HCT116 (cell line): Measurements from ENCODE around the gene ARL6IP4. TPM values are rescaled to one million over a fixed set of nuclear protein-coding genes. Genes with fewer than 3 reads are reported as not detected.

Source experiments
- ATAC-seq: fragments of 200-7000 bp; cut with Tn5 transposase; 2 replicates; pipeline ENCODE4 v1.9.1; 2020; ENCODE audit warnings: mild to moderate bottlenecking, moderate library complexity
- BruUV-seq: library from RNA; stranded (reverse); fragments of 400-500 nt; replicated peaks from 2 replicates; lab custom pipeline; 2021; lab: Mats Ljungman, UMichigan
- CTCF ChIA-PET: fragments of 300-600 bp; sonication (Branson Sonifier 250); formaldehyde crosslinking; loops from one replicate; lab custom pipeline; 2021; ENCODE audit warnings: antibody characterized with exemption; lab: Charles Lee
- POLR2A ChIA-PET: fragments of 300-600, 350-600 bp; sonication (Branson Sonifier 250); formaldehyde crosslinking; loops from one replicate; lab custom pipeline; 2021; ENCODE audit warnings: antibody characterized with exemption; lab: Charles Lee
- RAD21 ChIA-PET, 2 experiments: fragments of 300-600 bp; sonication (Branson Sonifier 250); formaldehyde crosslinking; loops; one replicate each; lab custom pipeline; 2023; ENCODE audit warnings: low total read pairs in 2 of 2; ENCODE audit not compliant: uncharacterized antibody in 2 of 2, unreplicated experiment in 2 of 2, low non-redundant PET in 1 of 2; lab: Charles Lee
- DNase-seq: peaks from one replicate; pipeline ENCODE4 v3.0.0-alpha.2; 2010; ENCODE audit warnings: low read depth, low spot score
- H2AFZ ChIP-seq: fragments of 200-600 bp; shearing (Covaris generic), sonication (generic); 2 replicates; pipeline ENCODE4 v1.6.1; 2017; ENCODE audit warnings: low read depth, mixed run types, mixed read lengths, antibody characterized with exemption, low read length; ENCODE audit not compliant: poor library complexity, severe bottlenecking
- H3K27ac ChIP-seq: 2 replicates; pipeline ENCODE4 v1.5.1; 2012; ENCODE audit warnings: low read depth, low read length
- H3K27me3 ChIP-seq: fragments of 200-600 bp; sonication (generic); 2 replicates; pipeline ENCODE4 v1.6.1; 2016; ENCODE audit warnings: mixed run types, low read length, mixed read lengths; ENCODE audit not compliant: insufficient read depth
- H3K36me3 ChIP-seq, 2 experiments: fragments of 200-500 bp in 1 of 2; fragments of 200-600 bp in 1 of 2; sonication (Bioruptor generic) in 1 of 2; sonication (generic) in 1 of 2; 2 replicates each; pipeline versions ENCODE4 v1.5.1 to v1.6.1; 2014 to 2016; ENCODE audit warnings: low read length in 2 of 2, inconsistent platforms in 1 of 2, mixed read lengths in 1 of 2, mixed run types in 1 of 2; ENCODE audit not compliant: insufficient read depth in 2 of 2, control insufficient read depth in 1 of 2
- H3K4me1 ChIP-seq, 2 experiments: fragments of 200-600 bp in 1 of 2; sonication (generic) in 1 of 2; 2 replicates each; pipeline versions ENCODE4 v1.5.1 to v1.6.1; 2012 to 2017; ENCODE audit warnings: low read length in 2 of 2, inconsistent platforms in 1 of 2, mild to moderate bottlenecking in 1 of 2, mixed read lengths in 1 of 2, mixed run types in 1 of 2, moderate library complexity in 1 of 2; ENCODE audit not compliant: insufficient read depth in 2 of 2, control insufficient read depth in 1 of 2
- H3K4me2 ChIP-seq: fragments of 200-600 bp; sonication (generic); 2 replicates; pipeline ENCODE4 v1.6.1; 2017; ENCODE audit warnings: mixed run types, low read length, mixed read lengths
- H3K4me3 ChIP-seq, 2 experiments: fragments of 200-600 bp in 1 of 2; sonication (generic) in 1 of 2; replicated peaks in 1 of 2; 2 replicates each; pipeline ENCODE4 v1.5.1; 2011 to 2016; ENCODE audit warnings: low read length in 2 of 2, control low read depth in 1 of 2, low read depth in 1 of 2, mild to moderate bottlenecking in 1 of 2, mixed read lengths in 1 of 2, mixed run types in 1 of 2
- H3K79me2 ChIP-seq: fragments of 200-600 bp; sonication (generic); 2 replicates; pipeline ENCODE4 v1.6.1; 2017; ENCODE audit warnings: mild to moderate bottlenecking, mixed run types, low read length, moderate library complexity, mixed read lengths; ENCODE audit not compliant: insufficient read depth
- H3K9ac ChIP-seq: fragments of 200-600 bp; sonication (generic); 2 replicates; pipeline ENCODE4 v1.6.1; 2016; ENCODE audit warnings: low read length, mixed read lengths
- H3K9me2 ChIP-seq: fragments of 200-600 bp; sonication (generic), shearing (Covaris generic); 2 replicates; pipeline ENCODE4 v1.6.1; 2017; ENCODE audit warnings: mixed run types, mild to moderate bottlenecking, moderate library complexity; ENCODE audit not compliant: insufficient read depth
- H3K9me3 ChIP-seq, 2 experiments: fragments of 200-500 bp in 1 of 2; fragments of 200-600 bp in 1 of 2; sonication (Bioruptor generic) in 1 of 2; sonication (generic) in 1 of 2; 2 replicates each; pipeline ENCODE4 v1.6.1; 2014 to 2017; ENCODE audit warnings: low read length in 2 of 2, mixed read lengths in 2 of 2, inconsistent platforms in 1 of 2, low read depth in 1 of 2, mild to moderate bottlenecking in 1 of 2, mixed run types in 1 of 2, moderate library complexity in 1 of 2; ENCODE audit not compliant: control insufficient read depth in 1 of 2, insufficient read depth in 1 of 2
- H4K20me1 ChIP-seq: fragments of 200-600 bp; sonication (generic), shearing (Covaris generic); 2 replicates; pipeline ENCODE4 v1.6.1; 2017; ENCODE audit warnings: mixed run types, mild to moderate bottlenecking, moderate library complexity; ENCODE audit not compliant: insufficient read depth
- SP1 ChIP-seq: IDR thresholded peaks from 2 replicates; pipeline ENCODE4 v1.6.1; 2012; ENCODE audit warnings: low read depth
- YY1 ChIP-seq: IDR thresholded peaks from 2 replicates; pipeline ENCODE4 v1.6.1; 2011; ENCODE audit warnings: low read length, low read depth, moderate library complexity, mild to moderate bottlenecking; ENCODE audit not compliant: insufficient replicate concordance; ENCODE audit errors: extremely low read depth
- ZFX ChIP-seq: fragments of 450-650 bp; IDR thresholded peaks from 2 replicates; pipeline ENCODE4 v1.6.1; 2017
- intact Hi-C: fragments of 100-400 bp; cut with micrococcal nuclease; formaldehyde crosslinking; loops from 2 replicates; pipeline ENCODE4 v1.10.0; 2022
- total RNA-seq: library from RNA; stranded (reverse); gene quantifications from one replicate; pipeline ENCODE4 v1.2.1, GENCODE V29; 2021; ENCODE audit not compliant: unreplicated experiment
- TF ChIP-seq, protein P1 (sequence below): IDR thresholded peaks from 2 replicates; pipeline ENCODE4 v1.6.1; 2012
- TF ChIP-seq, protein P2 (sequence below): IDR thresholded peaks from 2 replicates; pipeline ENCODE4 v1.6.1; 2012
- TF ChIP-seq, protein P3 (sequence below), 3 experiments: fragments of 200-600 bp in 1 of 3; sonication (generic) in 1 of 3; IDR thresholded peaks in 2 of 3; conservative IDR thresholded peaks in 1 of 3; 2 replicates each; pipeline ENCODE4 v1.5.1; 2012 to 2017; ENCODE audit warnings: low read depth in 2 of 3, low read length in 2 of 3, antibody characterized with exemption in 1 of 3, borderline replicate concordance in 1 of 3, control low read depth in 1 of 3, mild to moderate bottlenecking in 1 of 3, mixed read lengths in 1 of 3, mixed run types in 1 of 3, moderate library complexity in 1 of 3; ENCODE audit not compliant: insufficient read depth in 1 of 3

Gene ARL6IP4
- total RNA-seq, 1 experiment from 2014 or later: 128 TPM

DNA sequence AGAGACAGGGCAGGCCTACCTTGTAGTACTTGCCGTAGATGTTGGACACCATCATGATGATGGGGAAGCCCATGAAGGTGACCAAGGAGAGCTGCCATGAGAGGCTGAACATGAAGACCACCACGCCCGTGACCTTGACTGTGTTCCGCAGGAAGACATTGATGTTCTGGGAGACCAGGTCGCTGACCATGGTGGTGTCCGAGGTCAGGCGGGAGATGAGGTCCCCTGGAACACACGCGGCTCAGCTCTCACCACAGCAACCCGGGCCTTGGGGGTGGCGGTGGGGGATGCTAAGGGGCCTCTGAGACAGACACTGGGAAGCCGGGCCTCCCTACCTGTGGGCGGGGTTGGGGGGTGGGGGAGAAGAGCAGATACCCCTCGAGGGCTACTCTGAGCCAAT lies 31.9 kb upstream of the ARL6IP4 start:
- H3K4me3 ChIP-seq: no peak overlapping the region
- no peaks in the 10 kb centered on the region for H3K9me3 ChIP-seq
- H3K27ac ChIP-seq: no peak overlapping the region
- no peaks in the 10 kb centered on the region for H3K9me2 ChIP-seq
- no peak for ATAC-seq
- DNase-seq: no peak
- H4K20me1 ChIP-seq: no peaks in the 10 kb centered on the region
- no peaks in the 10 kb centered on the region for H3K36me3 ChIP-seq
- no peaks in the 10 kb centered on the region for H3K27me3 ChIP-seq
- BruUV-seq: no TSS peak
- intact Hi-C loops: no loop called here
- no peak overlapping the region for H2AFZ ChIP-seq
- RAD21 ChIA-PET: no interaction called here
- no peak overlapping the region for H3K9ac ChIP-seq
- POLR2A ChIA-PET: interaction anchor here (3.8 kb wide), 1 partner anchor 60 kb away, joined by 14 read pairs; no protein-coding TSS in a partner anchor
- no peaks in the 10 kb centered on the region for H3K79me2 ChIP-seq
- TF ChIP-seq YY1 (no peak), ZFX (no peak)
- TF ChIP-seq, protein P1, sequence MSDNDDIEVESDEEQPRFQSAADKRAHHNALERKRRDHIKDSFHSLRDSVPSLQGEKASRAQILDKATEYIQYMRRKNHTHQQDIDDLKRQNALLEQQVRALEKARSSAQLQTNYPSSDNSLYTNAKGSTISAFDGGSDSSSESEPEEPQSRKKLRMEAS: no peak
- CTCF ChIA-PET: interaction anchor here (0.5 to 1.6 kb wide), 2 partner anchors 68 to 146 kb away, joined by 3 to 4 read pairs; no protein-coding TSS in a partner anchor
- H3K4me1 ChIP-seq: peaks cover 41 to 67% of the 10 kb centered on the region in 2 experiments
- no peak overlapping the region for H3K4me2 ChIP-seq

DNA sequence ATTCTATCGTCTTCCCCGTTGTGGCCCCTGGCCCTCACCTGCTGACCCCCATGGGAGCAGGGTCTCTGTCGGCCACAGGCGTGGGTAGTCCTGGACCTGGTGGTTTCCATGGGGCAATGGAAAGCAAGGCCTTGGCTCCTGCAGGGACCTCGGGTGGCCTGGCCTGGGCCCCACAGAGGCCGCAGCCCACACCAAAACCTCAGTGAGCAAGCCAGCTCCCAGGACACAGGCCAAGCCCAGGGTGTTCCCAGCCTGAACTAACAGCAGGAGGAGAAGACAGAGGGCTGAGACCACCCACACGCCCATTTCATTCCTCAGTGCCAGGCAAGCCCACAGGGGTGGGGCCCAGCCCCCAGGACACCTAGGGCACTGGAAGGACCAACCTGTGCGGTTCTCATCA lies 31.1 kb upstream of the ARL6IP4 start:
- CTCF ChIA-PET: interaction anchor here (1.3 to 3.0 kb wide), 3 partner anchors 67 to 89 kb away, joined by 3 to 17 read pairs (median 4); no protein-coding TSS in a partner anchor
- Histone ChIP-seq H3K4me1 (peaks cover 33 to 59% of the 10 kb centered on the region in 2 experiments), H3K9me2 (no peaks in the 10 kb centered on the region), H3K27ac (no peak overlapping the region), H3K4me3 (no peak overlapping the region), H3K9me3 (no peaks in the 10 kb centered on the region)
- intact Hi-C loops: no loop called here
- no peak for ATAC-seq
- RAD21 ChIA-PET: no interaction called here
- POLR2A ChIA-PET: interaction anchor here (3.8 kb wide), 1 partner anchor 61 kb away, joined by 14 read pairs; no protein-coding TSS in a partner anchor
- TF ChIP-seq, protein P2, sequence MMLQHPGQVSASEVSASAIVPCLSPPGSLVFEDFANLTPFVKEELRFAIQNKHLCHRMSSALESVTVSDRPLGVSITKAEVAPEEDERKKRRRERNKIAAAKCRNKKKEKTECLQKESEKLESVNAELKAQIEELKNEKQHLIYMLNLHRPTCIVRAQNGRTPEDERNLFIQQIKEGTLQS: no peak
- TF ChIP-seq SP1: no peak
- TF ChIP-seq, protein P3, sequence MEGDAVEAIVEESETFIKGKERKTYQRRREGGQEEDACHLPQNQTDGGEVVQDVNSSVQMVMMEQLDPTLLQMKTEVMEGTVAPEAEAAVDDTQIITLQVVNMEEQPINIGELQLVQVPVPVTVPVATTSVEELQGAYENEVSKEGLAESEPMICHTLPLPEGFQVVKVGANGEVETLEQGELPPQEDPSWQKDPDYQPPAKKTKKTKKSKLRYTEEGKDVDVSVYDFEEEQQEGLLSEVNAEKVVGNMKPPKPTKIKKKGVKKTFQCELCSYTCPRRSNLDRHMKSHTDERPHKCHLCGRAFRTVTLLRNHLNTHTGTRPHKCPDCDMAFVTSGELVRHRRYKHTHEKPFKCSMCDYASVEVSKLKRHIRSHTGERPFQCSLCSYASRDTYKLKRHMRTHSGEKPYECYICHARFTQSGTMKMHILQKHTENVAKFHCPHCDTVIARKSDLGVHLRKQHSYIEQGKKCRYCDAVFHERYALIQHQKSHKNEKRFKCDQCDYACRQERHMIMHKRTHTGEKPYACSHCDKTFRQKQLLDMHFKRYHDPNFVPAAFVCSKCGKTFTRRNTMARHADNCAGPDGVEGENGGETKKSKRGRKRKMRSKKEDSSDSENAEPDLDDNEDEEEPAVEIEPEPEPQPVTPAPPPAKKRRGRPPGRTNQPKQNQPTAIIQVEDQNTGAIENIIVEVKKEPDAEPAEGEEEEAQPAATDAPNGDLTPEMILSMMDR (IDR thresholded peaks at IDR 0.05 in 2 of 3, conservative IDR thresholded peaks at IDR 0.05 in 1 of 3; ENCODE audit: borderline replicate concordance in 1 of 3, insufficient read depth in 1 of 3, low read depth in 2 of 3, low read length in 2 of 3): no peak
- TF ChIP-seq, all 23 proteins: peak for 0
- BruUV-seq: no TSS peak
- H3K36me3 ChIP-seq: no peaks in the 10 kb centered on the region
- H3K27me3 ChIP-seq: no peaks in the 10 kb centered on the region
- no peak for DNase-seq
- H3K79me2 ChIP-seq: no peaks in the 10 kb centered on the region
- H2AFZ ChIP-seq: no peak overlapping the region
- no peak overlapping the region for H3K4me2 ChIP-seq
- H4K20me1 ChIP-seq: no peaks in the 10 kb centered on the region
- no peak overlapping the region for H3K9ac ChIP-seq
